Neural crest cell (in vitro differentiated cells): ENCODE data around the gene CD200R1. TPM values are rescaled to one million over a fixed set of nuclear protein-coding genes. Genes with fewer than 3 reads are reported as not detected.
"Not testable (repeated sequence)": the region's sequence is repeated elsewhere in the genome, so short reads cannot be mapped to it uniquely, and the experiment has no call there.

Experiments
- DNase-seq: peaks from one replicate; pipeline ENCODE4 v3.0.0; 2021; ENCODE audit warnings: low read depth, mixed read lengths, low spot score
- H3K27ac Mint-ChIP-seq: one replicate; pipeline ENCODE4 v1.8.0; 2021; ENCODE audit warnings: mild to moderate bottlenecking, mixed read lengths; ENCODE audit not compliant: unreplicated experiment
- H3K27me3 Mint-ChIP-seq: 2 replicates; pipeline ENCODE4 v1.8.0; 2021; ENCODE audit warnings: low read depth, mild to moderate bottlenecking, mixed read lengths
- H3K36me3 Mint-ChIP-seq: 2 replicates; pipeline ENCODE4 v1.8.0; 2021; ENCODE audit warnings: low read depth, mild to moderate bottlenecking, mixed read lengths
- H3K4me1 Mint-ChIP-seq: 2 replicates; pipeline ENCODE4 v1.8.0; 2021; ENCODE audit warnings: mixed read lengths
- H3K4me3 Mint-ChIP-seq: one replicate; pipeline ENCODE4 v1.8.0; 2021; ENCODE audit warnings: mild to moderate bottlenecking, mixed read lengths
- H3K9me3 Mint-ChIP-seq: 2 replicates; pipeline ENCODE4 v1.8.0; 2021; ENCODE audit warnings: mixed read lengths
- CTCF ChIP-seq: fragments of 200-600 bp; sonication (generic); conservative IDR thresholded peaks from 2 replicates; pipeline ENCODE4 v1.5.0; 2021; ENCODE audit warnings: antibody characterized with exemption, mild to moderate bottlenecking
- total RNA-seq: library from RNA; stranded (reverse); gene quantifications from 2 replicates; pipeline ENCODE4 v1.2.1, GENCODE V29; 2021

Gene CD200R1
- total RNA-seq, 1 donor from 2014 or later = not detected

GRCh38 chr3:112931736-112932521 is 43.0 kb downstream of the CD200R1 start:
- Mint-ChIP-seq H3K27ac (no peak overlapping the region), H3K4me1 (no peaks in the 10 kb centered on the region), H3K36me3 (no peaks in the 10 kb centered on the region), H3K9me3 (peaks cover 12% of the 10 kb centered on the region), H3K27me3 (no peaks in the 10 kb centered on the region), H3K4me3 (no peak overlapping the region)
- TF ChIP-seq CTCF = no peak
- no peak for DNase-seq

- no peak overlapping the region for H3K27ac Mint-ChIP-seq
- no peak for DNase-seq
- H3K27me3 Mint-ChIP-seq = no peaks in the 10 kb centered on the region
- H3K4me3 Mint-ChIP-seq = no peak overlapping the region
- peaks cover 9% of the 10 kb centered on the region for H3K4me1 Mint-ChIP-seq
- peaks cover 6% of the 10 kb centered on the region for H3K9me3 Mint-ChIP-seq
- TF ChIP-seq CTCF = no peak
- H3K36me3 Mint-ChIP-seq = no peaks in the 10 kb centered on the region
These were observed 44.1 kb downstream of the CD200R1 start for GRCh38 chr3:112930771-112931170.

GRCh38 chr3:112925969-112926368 is 48.9 kb downstream of the CD200R1 start:
- H3K36me3 Mint-ChIP-seq = no peaks in the 10 kb centered on the region
- peaks cover 9% of the 10 kb centered on the region for H3K4me1 Mint-ChIP-seq
- no peak for DNase-seq
- no peak overlapping the region for H3K27ac Mint-ChIP-seq
- H3K9me3 Mint-ChIP-seq = no peaks in the 10 kb centered on the region
- no peak overlapping the region for H3K4me3 Mint-ChIP-seq
- no peaks in the 10 kb centered on the region for H3K27me3 Mint-ChIP-seq
- no peak for TF ChIP-seq CTCF

- Mint-ChIP-seq H3K27ac (no peak overlapping the region), H3K4me1 (peaks cover 9% of the 10 kb centered on the region), H3K4me3 (no peak overlapping the region), H3K9me3 (no peaks in the 10 kb centered on the region), H3K36me3 (no peaks in the 10 kb centered on the region), H3K27me3 (no peaks in the 10 kb centered on the region)
- no peak for DNase-seq
- TF ChIP-seq CTCF = no peak
These were observed 49.3 kb downstream of the CD200R1 start for GRCh38 chr3:112925560-112925959.

GRCh38 chr3:112919541-112919940 is 55.4 kb downstream of the CD200R1 start:
- H3K27ac Mint-ChIP-seq, H3K4me1 Mint-ChIP-seq, DNase-seq, H3K27me3 Mint-ChIP-seq, H3K4me3 Mint-ChIP-seq: not testable (repeated sequence)
- Mint-ChIP-seq H3K36me3 (peaks cover 11% of the 10 kb centered on the region), H3K9me3 (peaks cover 20% of the 10 kb centered on the region)

GRCh38 chr3:112908252-112908651 is 66.7 kb downstream of the CD200R1 start:
- H3K36me3 Mint-ChIP-seq = peaks cover 4% of the 10 kb centered on the region
- TF ChIP-seq CTCF = no peak
- peaks cover 20% of the 10 kb centered on the region for H3K9me3 Mint-ChIP-seq
- no peak overlapping the region for H3K4me3 Mint-ChIP-seq
- no peaks in the 10 kb centered on the region for H3K27me3 Mint-ChIP-seq
- no peak for DNase-seq
- no peaks in the 10 kb centered on the region for H3K4me1 Mint-ChIP-seq
- no peak overlapping the region for H3K27ac Mint-ChIP-seq
